Mesenchymal stem cell (in vitro differentiated cells and primary cell): ENCODE results near the gene NDST4.
A peak's percentile ranks its signal among the peaks of the same experiment; 100 is the strongest.

ENCODE experiments used
- DNase-seq: peaks from one replicate; pipeline ENCODE4 v3.0.0-alpha.2; 2013
- H2AFZ ChIP-seq: one replicate; pipeline ENCODE4 v1.6.1; 2013; ENCODE audit warnings: low read depth, mild to moderate bottlenecking, control low read depth, inconsistent platforms, low read length, moderate library complexity
- H2AK5ac ChIP-seq: 2 replicates; pipeline ENCODE4 v1.6.1; 2013; ENCODE audit warnings: low read length, moderate library complexity, mild to moderate bottlenecking, inconsistent platforms; ENCODE audit not compliant: severe bottlenecking
- H2BK120ac ChIP-seq: one replicate; pipeline ENCODE4 v1.6.1; 2013; ENCODE audit warnings: low read depth, mild to moderate bottlenecking, inconsistent platforms, low read length, moderate library complexity
- H2BK12ac ChIP-seq, 2 experiments: one replicate each; pipeline ENCODE4 v1.6.1; 2013; ENCODE audit warnings: inconsistent platforms in 2 of 2, low read length in 2 of 2, mild to moderate bottlenecking in 2 of 2, moderate library complexity in 2 of 2, control low read depth in 1 of 2
- H2BK15ac ChIP-seq: one replicate; pipeline ENCODE4 v1.6.1; 2013; ENCODE audit warnings: mild to moderate bottlenecking, low read depth, inconsistent platforms; ENCODE audit not compliant: poor library complexity, severe bottlenecking
- H2BK5ac ChIP-seq: 2 replicates; pipeline ENCODE4 v1.6.1; 2013; ENCODE audit warnings: low read depth, mild to moderate bottlenecking, low read length, control low read depth, inconsistent platforms; ENCODE audit not compliant: poor library complexity, severe bottlenecking
- H3K14ac ChIP-seq, 2 experiments: one replicate each; pipeline ENCODE4 v1.6.1; 2013; ENCODE audit warnings: inconsistent platforms in 2 of 2, low read length in 2 of 2, control low read depth in 1 of 2, mild to moderate bottlenecking in 1 of 2, moderate library complexity in 1 of 2
- H3K18ac ChIP-seq, 2 experiments: one replicate each; pipeline ENCODE4 v1.6.1; 2013; ENCODE audit warnings: inconsistent platforms in 2 of 2, low read length in 2 of 2, control low read depth in 1 of 2, low read depth in 1 of 2, mild to moderate bottlenecking in 1 of 2
- H3K23ac ChIP-seq, 2 experiments: one replicate each; pipeline ENCODE4 v1.6.1; 2013; ENCODE audit warnings: inconsistent platforms in 2 of 2, low read length in 2 of 2, mild to moderate bottlenecking in 2 of 2, moderate library complexity in 2 of 2, control low read depth in 1 of 2
- H3K27ac ChIP-seq: 2 replicates; pipeline ENCODE4 v1.5.1; 2013; ENCODE audit warnings: mild to moderate bottlenecking, moderate library complexity, low read length, control low read depth, inconsistent platforms; ENCODE audit not compliant: poor library complexity, severe bottlenecking
- H3K27me3 ChIP-seq, 2 experiments: 2 replicates each; pipeline versions ENCODE4 v1.6.1 to v1.7.0; 2013; ENCODE audit warnings: low read length in 2 of 2, mild to moderate bottlenecking in 2 of 2, moderate library complexity in 2 of 2, control low read depth in 1 of 2, inconsistent platforms in 1 of 2; ENCODE audit not compliant: control insufficient read depth in 1 of 2, insufficient read depth in 1 of 2
- H3K36me3 ChIP-seq, 2 experiments: 2 replicates each; pipeline versions ENCODE4 v1.6.1 to v1.7.0; 2013; ENCODE audit warnings: low read length in 2 of 2, control low read depth in 1 of 2, inconsistent platforms in 1 of 2, low read depth in 1 of 2, mild to moderate bottlenecking in 1 of 2; ENCODE audit not compliant: insufficient read depth in 2 of 2, control insufficient read depth in 1 of 2
- H3K4ac ChIP-seq, 2 experiments: one replicate each; pipeline ENCODE4 v1.6.1; 2013; ENCODE audit warnings: inconsistent platforms in 2 of 2, low read length in 2 of 2, mild to moderate bottlenecking in 2 of 2, moderate library complexity in 2 of 2, control low read depth in 1 of 2, low read depth in 1 of 2
- H3K4me1 ChIP-seq: 2 replicates; pipeline ENCODE4 v1.6.1; 2013; ENCODE audit warnings: low read depth, low read length, control low read depth; ENCODE audit not compliant: control insufficient read depth, insufficient read depth
- H3K4me2 ChIP-seq: 2 replicates; pipeline ENCODE4 v1.6.1; 2013; ENCODE audit warnings: low read length, mild to moderate bottlenecking, inconsistent platforms; ENCODE audit not compliant: poor library complexity, severe bottlenecking
- H3K4me3 ChIP-seq, 2 experiments: 2 replicates each; pipeline versions ENCODE4 v1.5.1 to v1.7.0; 2013; ENCODE audit warnings: low read length in 2 of 2, mild to moderate bottlenecking in 2 of 2, control low read depth in 1 of 2, low read depth in 1 of 2; ENCODE audit not compliant: insufficient read depth in 1 of 2
- H3K79me1 ChIP-seq: replicated peaks from 2 replicates; pipeline ENCODE4 v1.6.1; 2013; ENCODE audit warnings: mild to moderate bottlenecking, control low read depth, low read length, inconsistent platforms; ENCODE audit not compliant: poor library complexity, severe bottlenecking
- H3K9ac ChIP-seq: 2 replicates; pipeline ENCODE4 v1.7.0; 2013; ENCODE audit warnings: mild to moderate bottlenecking, low read length, moderate library complexity
- H3K9me3 ChIP-seq: 2 replicates; pipeline ENCODE4 v1.7.0; 2013; ENCODE audit warnings: mild to moderate bottlenecking, low read length; ENCODE audit not compliant: control insufficient read depth
- H4K8ac ChIP-seq: one replicate; pipeline ENCODE4 v1.6.1; 2013; ENCODE audit warnings: inconsistent platforms, mild to moderate bottlenecking, low read length, moderate library complexity
- H4K91ac ChIP-seq: one replicate; pipeline ENCODE4 v1.6.1; 2013; ENCODE audit warnings: mild to moderate bottlenecking, low read length, inconsistent platforms
- WGBS: methylation state at CpG from one replicate; pipeline ENCODE4 v1.1.7; 2013; ENCODE audit warnings: mixed read lengths; 5-methylcytosine and 5-hydroxymethylcytosine counted together

Gene NDST4

DNA sequence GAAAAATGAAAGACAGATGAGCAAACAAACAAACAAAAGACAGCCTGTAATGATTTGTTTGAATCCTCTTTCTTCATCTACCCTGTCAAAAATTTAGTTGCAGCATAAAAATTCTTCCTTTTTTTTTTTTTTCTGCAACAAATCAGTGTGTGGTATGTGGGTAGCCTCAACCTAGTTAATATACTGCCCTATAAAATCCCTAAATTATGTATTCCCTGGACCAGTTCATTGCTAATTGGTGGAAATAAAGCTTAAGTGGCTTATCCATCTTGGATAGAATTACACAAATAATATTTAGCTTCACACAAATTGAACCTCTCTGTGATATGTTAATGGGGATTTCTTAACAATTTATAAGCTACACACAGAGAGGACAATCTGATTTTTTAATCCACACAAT lies 208.4 kb downstream of the NDST4 start:
- no peak for DNase-seq
- no peak overlapping the region for H2AK5ac ChIP-seq
- H3K9me3 ChIP-seq, result no peaks in the 10 kb centered on the region
- H3K18ac ChIP-seq, result no peak overlapping the region
- H2BK15ac ChIP-seq, result no peak overlapping the region
- no peak overlapping the region for H4K8ac ChIP-seq
- no peaks in the 10 kb centered on the region for H3K27me3 ChIP-seq
- no peak overlapping the region for H3K14ac ChIP-seq
- no peaks in the 10 kb centered on the region for H3K4me1 ChIP-seq
- H2BK12ac ChIP-seq, result no peak overlapping the region
- H3K79me1 ChIP-seq, result no peaks in the 10 kb centered on the region
- H3K36me3 ChIP-seq, result no peaks in the 10 kb centered on the region
- no peak overlapping the region for H3K9ac ChIP-seq
- no peak overlapping the region for H3K23ac ChIP-seq
- no peak overlapping the region for H2BK5ac ChIP-seq
- H2BK120ac ChIP-seq, result no peak overlapping the region
- H3K4me2 ChIP-seq, result no peak overlapping the region
- H3K4me3 ChIP-seq, result no peak overlapping the region
- no peak overlapping the region for H2AFZ ChIP-seq
- no peak overlapping the region for H3K4ac ChIP-seq
- H3K27ac ChIP-seq, result no peak overlapping the region
- H4K91ac ChIP-seq, result no peak overlapping the region

DNA sequence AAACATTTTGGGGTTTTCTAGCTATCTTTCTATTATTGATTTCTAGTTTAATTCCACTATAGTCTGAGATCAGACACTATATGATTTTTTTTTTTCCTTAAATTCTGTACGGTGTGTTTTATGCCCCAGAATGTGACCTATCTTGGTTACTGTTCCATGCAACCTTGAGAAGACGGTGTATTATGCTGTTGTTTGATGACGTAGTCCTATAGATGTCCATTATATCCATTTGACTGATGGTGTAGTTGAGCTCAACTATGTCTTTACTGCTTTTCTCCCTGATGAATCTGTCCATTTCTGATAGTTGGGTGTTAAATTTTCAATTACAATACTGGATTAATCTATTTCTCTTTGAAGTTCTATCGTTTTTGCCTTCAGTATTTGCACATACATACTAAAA lies 212.5 kb downstream of the NDST4 start:
- Histone ChIP-seq H2BK15ac (no peak overlapping the region), H3K9me3 (no peaks in the 10 kb centered on the region), H2BK120ac (no peak overlapping the region), H2AK5ac (no peak overlapping the region), H3K23ac (no peak overlapping the region), H3K18ac (no peak overlapping the region), H2BK5ac (no peak overlapping the region), H3K4me3 (no peak overlapping the region), H3K27me3 (no peaks in the 10 kb centered on the region), H3K36me3 (no peaks in the 10 kb centered on the region), H2BK12ac (no peak overlapping the region), H3K14ac (no peak overlapping the region), H3K27ac (no peak overlapping the region), H3K9ac (no peak overlapping the region), H2AFZ (no peak overlapping the region), H3K4me1 (no peaks in the 10 kb centered on the region), H3K4ac (no peak overlapping the region), H4K91ac (no peak overlapping the region), H3K79me1 (no peaks in the 10 kb centered on the region), H3K4me2 (no peak overlapping the region), H4K8ac (no peak overlapping the region)
- no peak for DNase-seq
- 100% methylated on average over 3 of the region's 4 CpGs for WGBS

DNA sequence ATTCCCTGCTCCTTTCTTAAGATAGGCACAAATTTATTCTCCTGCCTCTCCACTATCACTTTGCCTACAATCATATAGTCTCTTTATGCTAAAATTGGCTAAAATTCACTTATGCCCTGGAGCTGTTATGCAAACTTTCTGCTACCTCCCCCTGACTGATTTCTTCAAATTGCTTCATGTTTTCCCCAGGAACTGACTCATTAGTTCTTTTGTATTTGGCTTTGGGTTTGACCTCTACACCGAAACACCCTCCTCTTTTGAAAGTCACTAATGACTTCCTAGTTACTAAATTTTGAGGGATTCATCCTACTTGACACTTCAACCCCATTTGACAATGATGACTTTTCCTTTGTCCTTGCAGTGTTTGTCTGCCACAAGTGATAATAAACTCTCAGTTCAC lies 222.6 kb downstream of the NDST4 start:
- H3K27me3 ChIP-seq, result no peaks in the 10 kb centered on the region
- peak; percentile 3 for DNase-seq
- H3K14ac ChIP-seq, result no peak overlapping the region
- no peaks in the 10 kb centered on the region for H3K79me1 ChIP-seq
- H3K36me3 ChIP-seq, result no peaks in the 10 kb centered on the region
- H3K4me1 ChIP-seq, result no peaks in the 10 kb centered on the region
- H2BK12ac ChIP-seq, result no peak overlapping the region
- H4K8ac ChIP-seq, result no peak overlapping the region
- 46% methylated on average over 1 of the region's 1 CpG for WGBS
- H3K27ac ChIP-seq, result no peak overlapping the region
- H2BK5ac ChIP-seq, result no peak overlapping the region
- H3K18ac ChIP-seq, result no peak overlapping the region
- H3K4me3 ChIP-seq, result no peak overlapping the region
- no peak overlapping the region for H2AK5ac ChIP-seq
- H3K9me3 ChIP-seq, result no peaks in the 10 kb centered on the region
- no peak overlapping the region for H3K9ac ChIP-seq
- no peak overlapping the region for H2AFZ ChIP-seq
- H2BK120ac ChIP-seq, result no peak overlapping the region
- no peak overlapping the region for H3K23ac ChIP-seq
- no peak overlapping the region for H3K4ac ChIP-seq
- no peak overlapping the region for H4K91ac ChIP-seq
- no peak overlapping the region for H3K4me2 ChIP-seq
- no peak overlapping the region for H2BK15ac ChIP-seq

DNA sequence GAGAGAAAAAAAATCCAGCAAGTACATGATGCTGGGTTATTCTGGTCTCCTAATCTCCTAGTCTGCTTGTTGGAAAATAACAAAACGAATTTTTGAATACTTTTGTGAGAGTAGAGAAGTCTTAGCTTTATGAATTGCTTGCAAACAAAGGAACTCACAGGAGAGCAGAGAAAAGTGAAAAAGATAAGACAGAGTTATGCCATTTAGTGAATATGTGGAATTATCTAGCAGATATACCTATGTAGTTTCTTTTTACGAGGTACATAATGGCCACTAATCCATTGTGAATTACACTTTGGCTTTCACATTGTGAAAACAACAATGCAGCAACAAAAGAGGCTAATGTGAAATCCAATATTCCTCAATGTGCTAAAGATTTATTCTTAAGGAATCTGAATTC lies 226.7 kb downstream of the NDST4 start:
- no peaks in the 10 kb centered on the region for H3K27me3 ChIP-seq
- H3K4me3 ChIP-seq, result no peak overlapping the region
- H4K91ac ChIP-seq, result no peak overlapping the region
- no peak overlapping the region for H2BK5ac ChIP-seq
- 73% methylated on average over 1 of the region's 2 CpGs for WGBS
- H4K8ac ChIP-seq, result no peak overlapping the region
- no peak for DNase-seq
- no peak overlapping the region for H3K23ac ChIP-seq
- no peaks in the 10 kb centered on the region for H3K4me1 ChIP-seq
- H3K79me1 ChIP-seq, result no peaks in the 10 kb centered on the region
- no peak overlapping the region for H3K4ac ChIP-seq
- no peak overlapping the region for H2BK12ac ChIP-seq
- H2BK120ac ChIP-seq, result no peak overlapping the region
- no peak overlapping the region for H3K4me2 ChIP-seq
- H3K27ac ChIP-seq, result no peak overlapping the region
- no peaks in the 10 kb centered on the region for H3K36me3 ChIP-seq
- H3K14ac ChIP-seq, result no peak overlapping the region
- H3K9me3 ChIP-seq, result no peaks in the 10 kb centered on the region
- H3K18ac ChIP-seq, result no peak overlapping the region
- no peak overlapping the region for H2AK5ac ChIP-seq
- no peak overlapping the region for H2AFZ ChIP-seq
- H3K9ac ChIP-seq, result no peak overlapping the region
- H2BK15ac ChIP-seq, result no peak overlapping the region
